Naive thymus-derived CD4-positive, alpha-beta T cell (primary cell): ENCODE results near the gene C1orf210. TPM values are rescaled to one million over a fixed set of nuclear protein-coding genes. Genes with fewer than 3 reads are reported as not detected.

ENCODE experiments used
- ATAC-seq: fragments of 150-1000 bp; cut with Tn5 transposase; 2 replicates; pipeline ENCODE4 v1.10.0; 2021; ENCODE audit warnings: mild to moderate bottlenecking, moderate library complexity
- CTCF ChIA-PET: fragments of 350-600 bp; sonication (Branson Sonifier 250); formaldehyde crosslinking; loops from one replicate; lab custom pipeline; 2021; ENCODE audit warnings: antibody characterized with exemption; lab: Charles Lee
- POLR2A ChIA-PET: fragments of 350-600 bp; sonication (Branson Sonifier 250); formaldehyde crosslinking; loops from one replicate; lab custom pipeline; 2021; ENCODE audit warnings: antibody characterized with exemption, inconsistent platforms; lab: Charles Lee
- DNase-seq, 9 donors: peaks; one replicate each; pipeline versions ENCODE4 v3.0.0 to v3.0.0-alpha.2; 2020 to 2022; ENCODE audit warnings: mixed read lengths in 1 of 9
- H3K27ac ChIP-seq: one replicate; pipeline ENCODE4 v1.7.0; 2013; ENCODE audit warnings: mild to moderate bottlenecking, low read depth, low read length, moderate library complexity
- H3K27me3 ChIP-seq, 2 donors: one replicate each; pipeline ENCODE4 v1.7.0; 2013; ENCODE audit warnings: low read length in 2 of 2, mild to moderate bottlenecking in 2 of 2, moderate library complexity in 2 of 2; ENCODE audit not compliant: control insufficient read depth in 2 of 2, insufficient read depth in 2 of 2
- H3K36me3 ChIP-seq, 3 experiments: 1 replicate in 2 of 3; 2 replicates in 1 of 3; pipeline ENCODE4 v1.7.0; 2013; ENCODE audit warnings: low read length in 3 of 3, mild to moderate bottlenecking in 3 of 3, moderate library complexity in 1 of 3; ENCODE audit not compliant: insufficient read depth in 3 of 3, control insufficient read depth in 2 of 3
- H3K4me1 ChIP-seq, 2 donors: one replicate each; pipeline ENCODE4 v1.7.0; 2013; ENCODE audit warnings: low read length in 2 of 2, mild to moderate bottlenecking in 2 of 2, moderate library complexity in 1 of 2; ENCODE audit not compliant: control insufficient read depth in 2 of 2, insufficient read depth in 2 of 2
- H3K4me3 ChIP-seq: 2 replicates; pipeline ENCODE4 v1.7.0; 2013; ENCODE audit warnings: mild to moderate bottlenecking, low read length
- H3K9me3 ChIP-seq, 3 experiments: 1 replicate in 2 of 3; 2 replicates in 1 of 3; pipeline ENCODE4 v1.7.0; 2013; ENCODE audit warnings: low read length in 3 of 3; ENCODE audit not compliant: control insufficient read depth in 2 of 3
- H3K27ac Mint-ChIP-seq, 9 donors: one replicate each; pipeline ENCODE4 v1.8.0; 2020 to 2022; ENCODE audit warnings: mixed read lengths in 9 of 9, mild to moderate bottlenecking in 8 of 9, moderate library complexity in 5 of 9, inconsistent platforms in 2 of 9
- H3K27me3 Mint-ChIP-seq, 5 donors: one replicate each; pipeline ENCODE4 v1.8.0; 2021 to 2022; ENCODE audit warnings: mixed read lengths in 5 of 5, mild to moderate bottlenecking in 1 of 5
- H3K36me3 Mint-ChIP-seq, 5 donors: one replicate each; pipeline ENCODE4 v1.8.0; 2020 to 2022; ENCODE audit warnings: mixed read lengths in 5 of 5, mild to moderate bottlenecking in 3 of 5, inconsistent platforms in 1 of 5
- H3K4me1 Mint-ChIP-seq, 7 donors: one replicate each; pipeline ENCODE4 v1.8.0; 2020 to 2022; ENCODE audit warnings: mixed read lengths in 7 of 7, mild to moderate bottlenecking in 3 of 7, inconsistent platforms in 1 of 7
- H3K4me3 Mint-ChIP-seq, 10 donors: one replicate each; pipeline ENCODE4 v1.8.0; 2020 to 2022; ENCODE audit warnings: mild to moderate bottlenecking in 10 of 10, mixed read lengths in 10 of 10, moderate library complexity in 6 of 10, inconsistent platforms in 2 of 10
- H3K9me3 Mint-ChIP-seq, 11 donors: one replicate each; pipeline ENCODE4 v1.8.0; 2020 to 2022; ENCODE audit warnings: mixed read lengths in 11 of 11, mild to moderate bottlenecking in 4 of 11, inconsistent platforms in 1 of 11, moderate library complexity in 1 of 11
- intact Hi-C, 2 donors: fragments of 100-400 bp; cut with micrococcal nuclease; formaldehyde crosslinking; loops; one replicate each; pipeline ENCODE4 v1.15.1; 2023
- polyA plus RNA-seq, 2 donors: library from polyadenylated mRNA; unstranded; fragments of 300-500 nt; fragmentation: Illumina TruSeq; gene quantifications; one replicate each; pipeline ENCODE4 v1.2.3, GENCODE V29; 2021
- total RNA-seq, 6 experiments: library from RNA in 5 of 6; stranded (reverse) in 5 of 6; gene quantifications; 1 replicate in 5 of 6; 2 replicates in 1 of 6; pipeline ENCODE4 v1.2.3 and lab custom pipeline; 2021 to 2026

C1orf210 gene
- total and polyA plus RNA-seq, 7 experiments from 2014 or later = not detected

DNA sequence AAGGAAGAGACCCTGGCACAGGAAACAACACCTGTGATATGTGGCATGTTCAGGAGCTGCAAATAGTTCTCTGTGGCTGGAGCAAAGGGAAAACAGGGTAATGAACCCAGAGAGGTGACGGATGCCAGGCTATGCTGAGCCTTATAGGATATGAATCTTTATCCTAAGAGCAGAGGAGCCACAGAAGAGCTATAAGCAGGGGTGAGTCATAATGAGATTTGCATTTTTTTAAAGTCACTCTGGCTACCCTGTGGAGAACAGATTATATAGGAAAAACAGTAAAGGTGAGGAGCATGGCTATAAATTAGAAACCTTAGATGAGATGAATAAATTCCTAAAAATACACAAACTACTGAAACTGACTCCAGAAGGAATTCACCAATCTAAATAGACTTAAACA is 39.4 kb upstream of the C1orf210 start:
- no peaks in the 10 kb centered on the region for H3K27me3 ChIP-seq
- H3K36me3 ChIP-seq = no peaks in the 10 kb centered on the region
- ChIA-PET CTCF (no interaction called here), POLR2A (no interaction called here)
- H3K4me1 Mint-ChIP-seq = peaks cover 0 to 28% (median 4%) of the 10 kb centered on the region in 7 donors
- peaks cover 0 to 4% of the 10 kb centered on the region in 2 donors for H3K4me1 ChIP-seq
- ATAC-seq (no peak), DNase-seq (no peak)
- H3K27ac ChIP-seq = no peak overlapping the region
- peaks cover 0 to 17% (median 0%) of the 10 kb centered on the region in 3 experiments for H3K9me3 ChIP-seq
- H3K9me3 Mint-ChIP-seq = peaks cover 10 to 37% (median 20%) of the 10 kb centered on the region in 11 donors
- H3K27ac Mint-ChIP-seq = peak overlapping the region in 2 of 9 donors; percentile 17 to 23
- peaks cover 7 to 22% (median 14%) of the 10 kb centered on the region in 5 donors for H3K36me3 Mint-ChIP-seq
- intact Hi-C loops = no loop called here
- H3K4me3 ChIP-seq = no peak overlapping the region
- H3K27me3 Mint-ChIP-seq = no peaks in the 10 kb centered on the region
- no peak overlapping the region for H3K4me3 Mint-ChIP-seq

DNA sequence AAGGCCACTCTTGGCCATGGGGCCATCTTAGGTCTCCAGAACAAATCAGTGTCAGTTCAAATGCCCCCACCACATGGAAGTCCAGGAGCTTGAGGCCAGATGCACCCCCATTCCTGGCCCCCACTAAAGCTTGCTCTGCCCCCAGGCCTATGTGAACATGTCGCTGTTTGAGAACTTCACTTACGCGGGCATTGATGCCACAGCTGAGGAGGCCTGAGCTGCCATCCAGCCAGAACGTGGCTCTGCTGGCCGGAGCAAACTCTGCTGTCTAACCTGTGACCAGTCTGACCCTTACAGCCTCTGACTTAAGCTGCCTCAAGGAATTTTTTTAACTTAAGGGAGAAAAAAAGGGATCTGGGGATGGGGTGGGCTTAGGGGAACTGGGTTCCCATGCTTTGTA is 37.1 kb upstream of the C1orf210 start:
- POLR2A ChIA-PET = no interaction called here
- no peaks in the 10 kb centered on the region for H3K27me3 ChIP-seq
- Mint-ChIP-seq H3K27me3 (no peaks in the 10 kb centered on the region), H3K4me3 (no peak overlapping the region), H3K9me3 (peaks cover 9 to 27% (median 17%) of the 10 kb centered on the region in 11 donors), H3K4me1 (peaks cover 0 to 18% (median 8%) of the 10 kb centered on the region in 7 donors), H3K36me3 (peaks cover 7 to 15% (median 10%) of the 10 kb centered on the region in 5 donors), H3K27ac (no peak overlapping the region)
- peaks cover 0 to 11% (median 0%) of the 10 kb centered on the region in 3 experiments for H3K9me3 ChIP-seq
- ATAC-seq (no peak), DNase-seq (no peak)
- CTCF ChIA-PET = no interaction called here
- no peak overlapping the region for H3K4me3 ChIP-seq
- no peaks in the 10 kb centered on the region for H3K4me1 ChIP-seq
- intact Hi-C loops = no loop called here
- H3K36me3 ChIP-seq = no peaks in the 10 kb centered on the region
- H3K27ac ChIP-seq = no peak overlapping the region

DNA sequence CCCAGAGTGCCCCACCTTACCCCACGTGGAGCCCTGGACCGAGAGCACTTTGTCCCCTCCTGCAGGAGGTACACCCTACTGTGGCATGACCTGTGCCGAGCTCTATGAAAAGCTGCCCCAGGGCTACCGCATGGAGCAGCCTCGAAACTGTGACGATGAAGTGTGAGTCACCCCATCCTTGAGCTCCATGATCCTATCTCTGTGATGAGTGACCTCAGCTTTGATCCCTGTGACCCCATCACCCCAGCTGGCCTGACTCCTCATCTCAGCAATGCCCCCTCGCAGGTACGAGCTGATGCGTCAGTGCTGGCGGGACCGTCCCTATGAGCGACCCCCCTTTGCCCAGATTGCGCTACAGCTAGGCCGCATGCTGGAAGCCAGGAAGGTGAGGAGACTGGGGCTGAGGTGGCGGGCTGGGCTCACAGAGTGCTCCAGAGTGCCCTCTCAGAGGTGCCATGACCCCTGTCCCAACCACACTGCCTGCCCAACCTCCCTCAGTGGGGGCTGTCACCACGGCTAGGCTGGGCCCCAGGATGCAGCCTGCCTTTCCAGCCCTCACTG is 36.0 kb upstream of the C1orf210 start:
- Histone ChIP-seq H3K27ac (no peak overlapping the region), H3K4me1 (no peaks in the 10 kb centered on the region), H3K4me3 (no peak overlapping the region), H3K27me3 (no peaks in the 10 kb centered on the region), H3K36me3 (no peaks in the 10 kb centered on the region), H3K9me3 (peaks cover 0 to 11% (median 0%) of the 10 kb centered on the region in 3 experiments)
- Mint-ChIP-seq H3K36me3 (peaks cover 7 to 12% (median 10%) of the 10 kb centered on the region in 5 donors), H3K27me3 (no peaks in the 10 kb centered on the region), H3K27ac (no peak overlapping the region), H3K9me3 (peaks cover 6 to 22% (median 16%) of the 10 kb centered on the region in 11 donors), H3K4me3 (no peak overlapping the region), H3K4me1 (peaks cover 0 to 9% (median 5%) of the 10 kb centered on the region in 7 donors)
- ATAC-seq = no peak
- DNase-seq = no peak
- CTCF ChIA-PET = interaction anchor here (0.8 kb wide), 1 partner anchor 9 kb away, joined by 3 read pairs; no protein-coding TSS in a partner anchor
- POLR2A ChIA-PET = no interaction called here
- intact Hi-C loops = no loop called here

DNA sequence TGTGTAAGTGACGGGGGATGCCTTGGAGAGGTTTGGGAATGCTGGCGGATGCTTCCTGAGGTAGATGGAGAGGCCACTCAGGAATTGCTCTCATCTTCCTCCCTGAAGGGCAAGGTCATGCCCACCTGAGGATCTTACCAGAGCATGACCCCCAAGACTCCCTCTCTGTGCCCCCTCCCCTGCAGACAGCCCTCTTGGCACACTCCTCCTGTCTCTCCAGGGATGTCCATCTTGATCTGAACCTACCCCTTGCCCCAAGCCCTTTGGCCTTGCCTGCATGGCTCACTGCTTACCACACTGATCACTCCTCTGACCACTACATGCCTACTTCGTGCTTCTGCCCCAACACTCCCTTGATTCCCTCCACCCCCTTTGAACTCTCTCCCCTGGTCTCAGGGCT is 34.4 kb upstream of the C1orf210 start:
- Mint-ChIP-seq H3K27ac (no peak overlapping the region), H3K36me3 (peaks cover 6 to 8% (median 7%) of the 10 kb centered on the region in 5 donors), H3K4me1 (peaks cover 0 to 8% (median 3%) of the 10 kb centered on the region in 7 donors), H3K4me3 (no peak overlapping the region), H3K9me3 (peaks cover 4 to 9% (median 7%) of the 10 kb centered on the region in 11 donors), H3K27me3 (no peaks in the 10 kb centered on the region)
- H3K27me3 ChIP-seq = no peaks in the 10 kb centered on the region
- H3K4me1 ChIP-seq = no peaks in the 10 kb centered on the region
- POLR2A ChIA-PET = no interaction called here
- CTCF ChIA-PET = no interaction called here
- H3K36me3 ChIP-seq = no peaks in the 10 kb centered on the region
- no peak for ATAC-seq
- no peak overlapping the region for H3K4me3 ChIP-seq
- H3K9me3 ChIP-seq = peaks cover 0 to 4% (median 0%) of the 10 kb centered on the region in 3 experiments
- DNase-seq = no peak
- no peak overlapping the region for H3K27ac ChIP-seq
- intact Hi-C loops = no loop called here

DNA sequence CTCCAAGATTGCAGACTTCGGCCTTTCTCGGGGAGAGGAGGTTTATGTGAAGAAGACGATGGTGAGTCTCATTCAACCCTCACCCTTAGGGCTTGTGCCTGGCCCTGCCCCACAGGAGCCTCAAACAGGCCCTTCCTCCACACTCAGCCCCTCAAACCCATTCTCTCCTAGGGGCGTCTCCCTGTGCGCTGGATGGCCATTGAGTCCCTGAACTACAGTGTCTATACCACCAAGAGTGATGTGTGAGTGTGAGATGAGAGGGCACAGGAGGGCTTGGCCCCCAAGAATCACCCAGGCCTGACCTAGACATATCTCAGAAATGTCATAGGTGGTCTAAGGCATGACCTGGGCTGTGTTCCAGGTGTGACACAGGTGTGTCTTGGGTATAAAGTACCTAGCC is 33.9 kb upstream of the C1orf210 start:
- CTCF ChIA-PET = no interaction called here
- Histone ChIP-seq H3K4me1 (no peaks in the 10 kb centered on the region), H3K4me3 (no peak overlapping the region), H3K27ac (no peak overlapping the region), H3K36me3 (no peaks in the 10 kb centered on the region), H3K9me3 (no peaks in the 10 kb centered on the region), H3K27me3 (no peaks in the 10 kb centered on the region)
- Mint-ChIP-seq H3K4me3 (no peak overlapping the region), H3K27me3 (no peaks in the 10 kb centered on the region), H3K27ac (peak overlapping the region in 1 of 9 donors; percentile 8), H3K4me1 (peaks cover 0 to 8% (median 0%) of the 10 kb centered on the region in 7 donors), H3K36me3 (peaks cover under 1 to 6% (median 3%) of the 10 kb centered on the region in 5 donors), H3K9me3 (peaks cover 0 to 6% (median 3%) of the 10 kb centered on the region in 11 donors)
- POLR2A ChIA-PET = no interaction called here
- ATAC-seq (no peak), DNase-seq (no peak)
- intact Hi-C loops = no loop called here

DNA sequence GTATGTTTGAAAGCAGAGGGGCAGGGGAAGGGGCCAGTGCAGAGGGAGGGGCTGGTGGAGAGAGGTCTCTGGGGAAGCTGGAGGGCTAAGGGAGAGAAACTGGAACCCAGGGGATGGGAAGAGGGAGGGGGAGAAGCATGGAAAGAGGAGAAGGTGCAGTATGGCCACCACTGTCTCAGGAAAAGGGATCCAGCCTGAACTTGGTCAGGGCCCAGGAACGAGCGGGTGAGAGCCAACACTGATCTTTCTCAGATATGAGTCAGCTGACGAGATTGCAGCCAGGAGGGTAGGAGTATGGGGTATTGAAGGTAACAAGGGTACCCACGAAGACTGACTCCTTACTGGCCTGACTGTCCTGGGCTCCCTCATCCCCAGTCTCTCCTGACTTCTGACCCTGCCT is 33.5 kb upstream of the C1orf210 start:
- no peak overlapping the region for H3K4me3 ChIP-seq
- Mint-ChIP-seq H3K4me1 (peaks cover 0 to 8% (median 0%) of the 10 kb centered on the region in 7 donors), H3K27me3 (no peaks in the 10 kb centered on the region)

More for the DNA sequence above, 33.5 kb upstream of the C1orf210 start:
- DNase-seq (no peak), ATAC-seq (no peak)
- Histone ChIP-seq H3K9me3 (no peaks in the 10 kb centered on the region), H3K36me3 (no peaks in the 10 kb centered on the region), H3K27ac (no peak overlapping the region), H3K27me3 (no peaks in the 10 kb centered on the region), H3K4me1 (no peaks in the 10 kb centered on the region)
- Mint-ChIP-seq H3K36me3 (peaks cover 0 to 3% (median 0%) of the 10 kb centered on the region in 5 donors), H3K27ac (peak overlapping the region in 1 of 9 donors; percentile 36), H3K4me3 (no peak overlapping the region), H3K9me3 (peaks cover 0 to 2% (median 0%) of the 10 kb centered on the region in 11 donors)
- intact Hi-C loops = no loop called here
- ChIA-PET POLR2A (no interaction called here), CTCF (no interaction called here)
